HT1080 (cell line): ENCODE measurements around the gene LMBRD1. TPM values are rescaled to one million over a fixed set of nuclear protein-coding genes. Genes with fewer than 3 reads are reported as not detected.
"Not testable (repeated sequence)": the region's sequence is repeated elsewhere in the genome, so short reads cannot be mapped to it uniquely, and the experiment has no call there.

Experiments
- DNase-seq: peaks from one replicate; pipeline ENCODE4 v3.0.0-alpha.2; 2015; ENCODE audit warnings: low read depth
- total RNA-seq: library from RNA; depleted of rRNA; stranded (reverse); fragments of >200 nt; shearing (Covaris generic); gene quantifications from 2 replicates; pipeline ENCODE4 v1.2.3, GENCODE V29; 2014

Gene LMBRD1
- total RNA-seq, 1 experiment from 2014 or later = 10.2 TPM

DNA sequence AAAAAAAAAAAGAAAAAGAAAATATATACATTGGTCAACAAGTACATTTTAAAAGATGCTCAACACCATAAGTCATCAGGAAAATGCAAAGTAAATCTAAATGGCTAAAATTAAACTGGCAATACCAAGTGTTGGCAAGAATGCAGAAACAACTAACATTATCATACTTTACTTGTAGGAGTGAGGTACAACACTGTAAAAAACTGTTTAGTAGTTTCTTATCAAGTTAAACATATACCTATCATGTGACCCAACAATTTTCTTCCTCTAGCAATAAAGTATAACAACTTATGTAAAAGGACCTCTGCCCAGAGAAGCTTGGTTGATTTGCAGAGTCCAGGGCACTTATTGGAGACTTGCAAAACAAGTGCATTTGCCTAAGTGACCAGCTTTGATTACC is 40.4 kb downstream of the LMBRD1 start:
- no peak for DNase-seq

DNA sequence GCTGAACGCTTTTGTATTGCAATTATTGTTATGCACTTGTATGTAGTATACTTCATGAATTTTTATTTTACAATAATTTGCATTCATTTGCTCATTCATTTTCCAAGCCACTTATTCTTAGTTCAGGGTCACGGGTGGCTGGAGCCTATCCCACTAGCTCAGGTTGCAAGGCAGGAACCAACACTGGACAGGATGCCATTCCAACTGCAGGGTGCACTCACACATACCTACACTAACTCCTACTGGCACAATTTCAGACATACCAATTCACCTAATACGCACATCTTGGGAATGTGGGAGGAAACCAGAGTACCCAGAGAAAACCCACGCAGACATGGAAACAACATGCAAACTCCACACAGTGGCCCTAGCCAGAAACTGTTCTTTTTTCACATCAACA is 61.8 kb downstream of the LMBRD1 start:
- DNase-seq = no peak

DNA sequence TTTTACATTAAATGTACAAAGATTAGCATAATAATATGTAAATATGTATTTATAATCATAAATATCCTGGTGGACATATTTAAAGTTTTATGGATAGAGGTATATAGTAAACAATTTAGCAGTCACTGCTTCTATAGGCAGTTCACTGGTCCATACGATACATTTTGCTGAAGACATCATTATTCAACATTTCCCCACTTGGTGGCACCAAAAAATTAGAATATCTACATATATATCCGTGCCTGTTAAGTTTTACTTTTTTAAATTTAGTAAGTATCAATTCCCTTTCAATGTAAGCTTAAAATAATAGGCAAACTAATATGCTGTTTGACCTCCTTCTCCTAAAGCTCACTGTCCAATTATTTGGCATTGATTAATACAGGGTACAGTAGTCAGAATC is 64.2 kb downstream of the LMBRD1 start:
- DNase-seq = peak; percentile 3

DNA sequence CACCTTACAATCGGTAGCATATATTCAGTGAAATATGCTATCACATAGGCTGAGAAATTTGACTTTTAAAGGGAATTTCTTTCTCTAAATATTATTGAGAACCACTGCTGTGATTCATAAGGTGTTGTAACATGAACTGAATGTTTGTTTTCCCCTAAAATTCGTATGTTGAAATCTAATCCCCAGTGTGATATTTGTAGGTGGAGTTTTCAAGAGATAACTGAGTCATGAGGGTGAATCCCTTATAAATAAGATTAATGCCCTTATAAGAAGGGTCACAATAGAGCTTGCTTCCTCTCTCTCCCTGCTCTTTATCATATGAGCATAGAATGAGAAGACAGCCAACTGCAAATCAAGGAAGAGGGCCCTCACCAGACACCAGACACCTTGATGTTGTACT is 64.8 kb downstream of the LMBRD1 start:
- no peak for DNase-seq

DNA sequence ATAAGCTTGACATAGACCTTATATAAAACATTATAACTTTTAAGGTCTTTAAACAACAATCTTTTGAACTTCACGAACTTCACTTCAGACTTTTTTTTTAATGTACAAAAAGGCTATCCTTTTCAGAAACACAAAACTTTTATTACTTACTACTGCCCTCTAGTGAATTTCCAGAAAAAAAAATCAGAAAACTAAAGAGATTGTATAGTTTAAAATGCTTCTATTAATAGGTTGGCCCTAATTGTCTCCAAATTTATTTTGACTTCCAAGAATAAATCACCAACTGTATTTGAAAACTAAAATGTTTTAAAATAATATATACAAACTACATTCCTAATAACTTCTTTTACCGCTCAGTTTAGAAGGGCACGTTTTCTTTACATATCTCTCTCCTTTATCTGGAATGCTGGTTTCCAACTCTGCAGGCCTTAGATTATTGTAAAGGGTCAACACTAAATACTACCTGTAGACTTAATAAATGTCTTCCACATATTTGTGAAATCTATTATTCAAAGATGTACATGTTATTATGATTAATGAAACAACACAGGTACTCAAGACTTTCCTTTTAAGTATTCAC is 66.8 kb downstream of the LMBRD1 start:
- DNase-seq = no peak

DNA sequence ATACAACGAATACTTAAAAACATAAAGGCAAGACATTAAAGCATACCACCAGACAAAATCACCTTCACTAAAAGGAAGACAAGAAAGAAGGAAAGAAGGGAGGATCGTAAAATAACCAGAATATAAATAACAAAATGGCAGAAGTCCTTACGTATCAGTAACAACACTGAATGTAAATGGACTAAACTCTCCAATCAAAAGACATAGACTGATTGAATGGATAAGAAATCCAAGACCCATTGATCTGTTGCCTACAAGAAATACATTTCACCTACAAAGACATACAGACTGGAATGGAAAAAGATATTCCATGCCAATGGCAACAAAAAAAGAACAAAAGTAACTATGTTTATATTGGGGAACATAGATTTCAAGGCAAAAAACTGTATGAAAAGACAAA is 74.1 kb downstream of the LMBRD1 start:
- no peak for DNase-seq

DNA sequence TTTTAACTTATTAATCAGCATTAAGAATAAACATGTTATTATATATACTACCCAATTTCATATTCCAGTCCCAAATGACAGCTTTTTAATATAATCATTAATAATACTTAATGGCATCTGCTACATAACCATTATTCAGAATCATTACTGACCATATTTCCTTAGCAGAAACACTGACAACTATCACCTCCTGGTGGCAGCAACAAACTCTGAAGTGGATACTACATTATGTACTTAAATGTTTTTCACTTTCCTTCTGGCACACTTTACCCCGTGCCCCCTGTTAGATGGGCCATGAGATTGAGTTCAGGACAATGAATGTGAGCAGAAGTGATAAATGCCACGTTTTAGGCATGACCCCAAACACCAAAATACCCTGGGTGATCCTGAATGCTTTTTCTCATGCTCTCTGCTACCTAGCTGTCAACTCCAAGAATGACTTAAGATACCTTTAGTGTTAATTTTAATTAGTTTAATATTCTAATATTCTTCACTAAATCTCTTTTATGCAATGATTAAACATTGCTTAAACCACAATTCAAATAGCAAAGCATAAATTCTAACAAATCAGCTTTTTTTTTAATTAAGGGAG is 77.1 kb downstream of the LMBRD1 start:
- no peak for DNase-seq

DNA sequence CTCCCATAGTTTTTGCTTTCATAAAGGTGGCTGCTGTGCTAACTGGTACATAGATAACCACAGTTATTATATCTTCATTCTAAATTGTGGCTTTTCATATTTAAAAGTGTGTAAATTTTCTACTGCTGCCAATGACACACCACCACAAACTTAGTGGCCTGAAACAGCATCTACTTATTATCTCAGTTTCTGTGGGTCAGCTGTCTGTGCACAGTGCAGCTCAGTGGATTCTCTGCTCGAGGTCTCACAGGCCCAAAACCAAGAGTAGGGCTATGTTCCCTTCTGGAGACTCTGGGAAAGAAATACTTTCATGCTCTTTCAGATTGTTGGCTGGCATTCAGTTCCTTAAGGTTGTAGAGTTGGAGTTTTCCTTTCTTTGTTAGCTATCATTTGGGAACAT is 90.1 kb downstream of the LMBRD1 start:
- DNase-seq = no peak

DNA sequence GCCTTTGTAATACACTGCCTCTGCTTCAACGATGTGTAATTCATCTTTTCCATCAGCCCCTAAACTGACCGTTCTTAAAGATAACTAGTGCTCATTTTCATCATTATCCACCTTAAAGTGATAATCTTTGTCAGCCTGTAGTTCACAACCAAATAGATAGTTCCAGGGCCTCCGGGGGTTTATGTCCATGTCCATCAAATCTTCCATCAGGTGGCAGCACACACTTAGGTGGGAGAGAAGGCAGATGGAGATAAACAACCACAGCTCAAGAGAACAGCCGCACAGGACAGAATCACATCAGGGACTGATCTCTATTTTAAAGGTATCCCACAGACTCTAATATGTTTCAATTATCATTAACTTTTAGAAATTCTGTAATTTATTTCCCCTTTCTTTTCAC is 90.9 kb downstream of the LMBRD1 start:
- no peak for DNase-seq

DNA sequence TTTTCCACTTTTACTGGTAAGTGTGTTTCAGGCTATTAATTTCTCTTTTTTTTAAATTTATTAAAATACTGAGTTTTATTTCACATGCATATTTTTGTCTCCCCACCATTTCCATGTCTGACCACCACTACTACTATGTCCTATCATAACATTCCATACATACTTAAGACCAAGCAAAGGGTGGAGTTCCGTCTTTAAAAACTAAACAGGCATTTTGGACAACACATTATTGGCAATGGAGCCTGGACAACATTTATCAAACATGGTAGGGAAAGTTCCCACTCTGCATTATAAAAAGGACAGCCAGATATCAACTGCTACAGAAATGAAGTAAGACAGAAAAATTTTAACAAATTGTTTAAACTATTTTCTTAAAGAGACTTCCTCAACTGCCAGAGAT is 91.9 kb downstream of the LMBRD1 start:
- DNase-seq = no peak

DNA sequence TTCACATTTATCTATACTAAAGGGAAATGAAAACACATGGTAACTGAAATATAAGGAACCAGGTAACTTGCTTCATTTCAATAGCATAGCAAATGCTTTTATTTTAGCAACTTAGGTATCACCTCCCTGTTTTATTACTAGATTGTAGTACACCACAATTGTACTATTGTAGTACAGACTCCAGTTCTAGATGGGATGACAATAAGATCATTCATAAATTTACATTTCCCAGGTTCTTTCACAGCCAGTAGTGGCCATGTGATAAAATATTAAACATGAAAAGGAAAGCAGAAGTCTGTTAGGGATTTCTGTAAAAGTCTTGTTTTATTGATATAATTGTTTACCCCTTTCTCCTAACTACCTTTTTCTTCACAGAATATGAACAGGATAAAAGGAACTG is 97.2 kb downstream of the LMBRD1 start:
- no peak for DNase-seq

DNA sequence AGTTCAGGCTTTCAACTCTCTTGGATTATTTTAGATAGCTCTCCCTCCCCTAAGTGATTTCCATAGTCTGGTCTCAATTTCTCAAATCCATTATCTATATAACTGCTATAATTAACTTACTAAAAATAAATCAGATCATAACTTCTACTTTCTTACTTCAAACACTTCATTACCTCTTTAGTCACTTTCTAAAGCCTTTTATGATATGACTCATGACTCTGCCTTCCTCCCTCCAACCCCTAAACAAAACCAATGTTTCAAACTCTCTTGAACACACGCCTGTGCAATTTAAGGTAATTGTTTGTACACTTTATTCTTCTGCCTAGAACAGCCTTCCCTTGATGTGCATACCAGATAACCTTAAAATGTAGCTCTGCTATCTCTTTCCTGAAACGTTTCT is 100.5 kb downstream of the LMBRD1 start:
- peak; percentile 17 for DNase-seq

DNA sequence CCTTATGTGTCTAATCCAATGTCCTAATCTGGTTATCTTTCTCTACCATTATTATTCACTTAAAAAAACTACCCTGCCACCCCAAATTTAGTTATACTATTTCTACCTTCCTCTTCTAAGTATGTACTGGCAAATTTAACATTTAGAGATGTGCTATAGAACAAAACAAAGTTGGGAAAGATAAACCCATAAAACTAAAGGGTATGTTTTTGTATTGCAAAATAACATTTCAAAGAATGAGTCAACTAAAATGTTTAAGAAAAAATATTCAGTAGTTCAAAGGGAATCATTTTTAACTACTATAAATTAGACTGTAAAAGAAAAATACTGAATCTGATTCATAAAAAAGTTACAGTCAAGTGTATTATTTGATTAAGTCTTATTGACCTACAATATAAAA is 103.0 kb downstream of the LMBRD1 start:
- DNase-seq = no peak

DNA sequence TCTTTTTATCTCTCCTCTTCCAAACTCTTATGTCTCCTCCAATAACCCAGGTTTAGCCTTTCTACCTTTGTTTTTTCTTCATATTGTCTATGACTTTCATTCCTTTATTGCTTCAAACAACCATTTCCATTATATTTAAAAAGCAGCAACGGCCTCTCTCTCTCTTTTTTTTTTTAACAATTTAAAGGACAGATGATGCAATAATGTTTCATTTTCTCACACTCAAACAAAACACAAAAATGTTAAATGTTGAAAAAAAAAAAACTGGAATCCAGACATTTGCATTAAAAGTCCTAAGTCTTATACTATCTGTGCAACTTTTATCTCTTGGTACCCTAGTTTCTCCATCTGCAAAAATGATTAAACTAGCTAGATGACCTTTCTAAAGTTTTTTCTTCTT is 105.8 kb downstream of the LMBRD1 start:
- no peak for DNase-seq

DNA sequence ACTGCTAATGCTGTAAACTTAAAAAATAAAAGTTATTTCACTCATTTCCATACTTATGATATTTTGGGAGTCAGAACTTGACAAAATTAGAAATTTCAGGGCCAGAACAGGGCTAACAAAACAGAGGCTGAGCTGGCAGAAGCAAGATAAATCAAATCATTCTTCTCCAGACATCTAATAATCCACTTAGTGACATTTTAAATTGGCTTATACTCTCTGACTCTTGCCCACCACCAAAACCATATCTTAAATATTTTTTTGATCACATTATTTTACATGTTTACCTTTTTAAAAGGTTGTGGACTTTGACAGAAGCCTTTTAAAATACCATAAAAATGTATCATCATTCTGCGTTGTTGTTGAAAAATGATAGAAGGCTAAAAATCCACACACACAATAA is 116.5 kb downstream of the LMBRD1 start:
- no peak for DNase-seq

DNA sequence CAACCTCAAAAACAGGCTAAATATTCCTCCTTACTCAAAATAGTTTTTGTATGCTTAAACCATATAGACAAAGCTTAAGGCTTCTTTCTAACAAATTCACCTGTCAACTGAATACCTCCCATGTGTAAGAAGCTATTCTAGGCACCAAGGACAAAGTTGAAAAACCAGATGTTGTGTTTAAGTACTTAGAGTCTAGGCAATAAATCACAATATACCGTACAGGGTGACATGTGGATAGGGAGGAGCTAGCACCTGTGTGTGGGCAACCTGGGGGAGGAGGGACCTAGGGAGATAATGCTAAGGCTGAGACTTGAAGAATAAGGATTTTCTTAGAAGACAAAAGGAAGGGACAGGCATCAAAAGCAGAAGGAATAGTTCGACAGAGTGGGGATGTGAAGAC is 123.5 kb downstream of the LMBRD1 start:
- DNase-seq = no peak

DNA sequence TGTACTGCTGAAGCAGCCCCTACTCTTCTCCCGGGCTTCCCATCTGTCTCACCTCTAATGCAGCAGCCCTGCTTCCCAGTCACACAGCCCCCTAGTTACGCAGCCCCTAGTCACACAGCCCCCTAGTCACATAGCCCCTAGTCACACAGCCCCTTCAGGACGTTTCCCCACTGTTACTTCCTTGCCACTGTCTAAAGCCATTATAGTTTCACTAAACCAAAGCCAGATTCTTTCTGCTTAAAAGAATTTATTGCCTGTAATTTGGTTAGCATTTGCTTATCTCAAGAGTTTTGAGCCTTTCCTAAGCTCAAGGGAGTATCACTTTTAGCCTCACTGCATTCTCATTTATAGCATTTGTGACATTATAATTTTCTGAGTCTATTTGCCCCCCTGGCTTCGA is 127.9 kb downstream of the LMBRD1 start:
- no peak for DNase-seq

DNA sequence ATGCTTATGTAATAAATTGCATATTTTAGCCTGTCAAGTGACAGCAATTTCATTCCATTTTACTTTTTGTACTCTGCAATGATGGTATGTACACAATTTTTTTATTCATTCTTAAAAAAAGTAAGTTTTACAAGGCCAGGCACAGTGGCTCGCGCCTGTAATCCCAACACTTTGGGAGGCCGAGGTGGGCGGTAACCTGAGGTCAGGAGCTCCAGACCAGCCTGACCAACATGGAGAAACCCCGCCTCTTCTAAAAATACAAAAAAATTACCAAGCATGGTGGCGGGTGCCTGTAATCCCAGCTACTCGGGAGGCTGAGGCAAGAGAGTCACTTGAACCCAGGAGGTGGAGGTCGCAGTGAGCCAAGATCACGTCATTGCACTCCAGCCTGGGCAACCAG is 130.0 kb downstream of the LMBRD1 start:
- not testable (repeated sequence) for DNase-seq

DNA sequence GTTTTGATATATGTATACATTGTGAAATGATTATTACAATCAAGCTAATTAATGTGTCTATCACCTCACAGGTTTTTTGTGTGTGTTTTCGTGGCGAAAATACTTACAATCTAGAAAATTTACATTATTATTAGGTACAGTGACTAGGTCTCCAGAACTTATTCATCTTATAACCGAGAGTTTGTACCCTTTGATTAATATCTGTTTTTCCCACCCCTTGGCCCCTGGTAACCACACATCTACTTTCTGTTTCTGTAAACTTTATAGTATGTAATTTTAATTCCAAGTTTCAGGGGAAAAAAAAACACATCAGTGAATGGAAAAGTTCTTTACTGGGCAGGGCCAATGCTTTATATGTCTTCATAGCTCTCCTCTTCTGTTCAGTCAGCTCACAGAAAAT is 131.4 kb downstream of the LMBRD1 start:
- DNase-seq = no peak

DNA sequence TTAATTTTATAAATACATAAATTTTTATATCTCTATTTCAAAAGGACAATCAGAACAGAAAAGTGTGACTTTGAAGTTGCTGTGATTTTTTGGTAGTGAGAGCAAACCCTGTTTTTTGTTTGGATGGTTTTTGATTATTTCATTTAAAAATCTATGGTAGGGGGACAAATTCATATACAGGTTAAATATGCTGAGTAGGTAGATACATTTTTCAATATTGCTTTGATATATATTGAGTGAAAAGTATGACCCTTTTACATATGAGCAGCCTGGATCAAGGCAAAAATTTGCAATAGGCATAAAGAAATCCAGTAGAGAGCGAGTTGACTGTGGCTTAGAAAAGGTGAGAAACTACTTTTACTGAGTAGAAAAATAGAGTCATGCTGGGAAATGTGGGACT is 132.3 kb downstream of the LMBRD1 start:
- no peak for DNase-seq

DNA sequence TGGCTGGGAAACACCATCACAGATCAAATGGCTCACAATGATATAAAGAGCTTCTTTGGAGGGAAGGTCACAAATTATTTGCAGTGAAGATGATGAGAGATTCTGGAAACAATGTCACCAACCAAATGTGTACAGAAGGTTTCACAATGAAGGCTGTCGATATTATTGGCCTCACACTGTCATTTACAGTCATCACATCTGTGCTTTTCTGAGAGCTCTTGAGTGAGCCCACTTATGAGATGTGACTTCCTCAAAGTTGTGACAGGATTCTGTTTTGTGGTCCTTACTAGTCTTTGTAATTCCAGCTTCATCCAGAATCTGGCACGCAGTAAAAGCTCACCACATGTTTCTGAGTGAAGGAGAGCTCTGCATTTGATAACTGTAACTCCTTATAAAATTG is 133.6 kb downstream of the LMBRD1 start:
- no peak for DNase-seq

DNA sequence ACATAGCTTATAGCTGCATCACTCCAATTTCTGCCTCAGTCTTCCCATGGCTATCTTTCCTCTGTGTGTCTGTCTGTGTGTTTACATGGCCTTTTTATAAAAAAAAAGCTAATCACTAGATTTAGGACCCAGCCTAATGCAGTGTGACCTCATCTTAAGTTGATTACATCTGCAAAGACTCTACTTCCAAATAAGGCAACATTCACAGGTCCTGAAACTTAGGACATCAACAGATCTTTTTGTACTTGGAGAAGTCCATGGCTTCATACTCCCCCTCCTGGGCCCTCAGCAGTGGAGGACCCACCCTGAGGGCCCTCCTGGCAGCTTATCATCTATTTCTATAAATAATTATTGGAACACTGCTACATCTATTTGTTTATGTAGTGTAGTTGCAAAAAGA is 146.1 kb downstream of the LMBRD1 start:
- DNase-seq = no peak

DNA sequence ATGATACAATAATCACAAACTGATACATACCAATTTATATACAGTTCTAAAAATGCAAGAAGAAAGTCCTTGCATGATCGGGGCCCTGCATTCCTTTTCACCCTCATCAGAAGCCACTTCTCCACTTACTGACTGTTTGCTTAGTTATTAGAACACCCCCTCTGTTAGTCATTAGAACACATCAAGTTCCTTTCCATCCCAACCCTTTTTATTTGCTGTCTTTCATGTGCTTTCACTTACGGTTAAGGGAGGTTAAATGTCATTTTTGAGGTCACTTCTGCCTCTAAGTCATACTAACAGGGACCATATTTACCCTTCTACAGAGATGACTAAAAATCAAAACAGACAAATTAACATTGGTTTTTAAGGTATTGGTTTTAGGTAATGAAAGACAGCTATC is 149.1 kb downstream of the LMBRD1 start:
- no peak for DNase-seq

DNA sequence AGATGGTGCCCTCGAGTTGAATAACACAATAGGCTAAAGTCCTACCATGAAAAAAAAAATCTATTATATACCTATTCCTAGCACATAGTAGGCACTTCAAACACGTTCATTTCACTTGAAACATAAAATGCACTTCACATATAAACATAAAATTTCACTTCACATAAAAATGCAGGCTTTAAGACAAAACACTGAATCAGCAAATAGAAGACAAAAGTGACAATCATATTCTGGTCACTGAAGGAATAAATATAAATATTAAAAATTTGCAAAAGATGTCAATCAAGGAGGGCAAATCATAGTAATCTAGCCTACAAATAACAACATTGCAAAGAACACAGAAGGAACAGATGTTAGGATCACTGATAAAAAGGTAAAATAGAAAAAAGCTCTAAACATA is 153.1 kb downstream of the LMBRD1 start:
- DNase-seq = no peak
